Stimulated activated CD4-positive, alpha-beta T cell treated with anti-CD3 and anti-CD28 coated beads, Interleukin-1b, Interleukin-23, amount 100 ng/mL, for 1 hour (primary cell): ENCODE data around the gene SLC25A24.
"Not testable (repeated sequence)": the region's sequence is repeated elsewhere in the genome, so short reads cannot be mapped to it uniquely, and the experiment has no call there.

Experiments used
- DNase-seq, 2 donors: peaks; one replicate each; pipeline ENCODE4 v3.0.0-alpha.2; 2020; ENCODE audit warnings: low read depth in 2 of 2

Gene SLC25A24

GRCh38 chr1:108199201-108199691 lies 897 bp downstream of the SLC25A24 start:
- DNase-seq, result no peak

GRCh38 chr1:108194051-108194450 lies 6.1 kb downstream of the SLC25A24 start:
- DNase-seq, result no peak

- no peak for DNase-seq
Measured at GRCh38 chr1:108193333-108193732, 6.8 kb downstream of the SLC25A24 start.

- DNase-seq, result no peak
Measured at GRCh38 chr1:108192581-108192980, 7.6 kb downstream of the SLC25A24 start.

- DNase-seq, result no peak
Measured at GRCh38 chr1:108190686-108191416, 9.3 kb downstream of the SLC25A24 start.

GRCh38 chr1:108190001-108190634 lies 10.0 kb downstream of the SLC25A24 start:
- no peak for DNase-seq

GRCh38 chr1:108188801-108189200 lies 11.3 kb downstream of the SLC25A24 start:
- DNase-seq, result no peak

GRCh38 chr1:108182959-108183700 lies 17.0 kb downstream of the SLC25A24 start:
- no peak for DNase-seq

- no peak for DNase-seq
Measured at GRCh38 chr1:108179018-108179417, 21.1 kb downstream of the SLC25A24 start.

- DNase-seq, result not testable (repeated sequence)
Measured at GRCh38 chr1:108162409-108162808, 37.7 kb downstream of the SLC25A24 start.

GRCh38 chr1:108159951-108160350 lies 40.2 kb downstream of the SLC25A24 start:
- not testable (repeated sequence) for DNase-seq

- no peak for DNase-seq
Measured at GRCh38 chr1:108158893-108159453, 41.2 kb downstream of the SLC25A24 start.

GRCh38 chr1:108154314-108154713 lies 45.8 kb downstream of the SLC25A24 start:
- DNase-seq, result no peak

GRCh38 chr1:108152782-108153222 lies 47.3 kb downstream of the SLC25A24 start:
- DNase-seq, result no peak

GRCh38 chr1:108151548-108151947 lies 48.6 kb downstream of the SLC25A24 start:
- no peak for DNase-seq

GRCh38 chr1:108149796-108150467 lies 50.2 kb downstream of the SLC25A24 start:
- no peak for DNase-seq

GRCh38 chr1:108144569-108144968 lies 55.6 kb downstream of the SLC25A24 start:
- DNase-seq, result not testable (repeated sequence)

GRCh38 chr1:108142773-108143394 lies 57.3 kb downstream of the SLC25A24 start:
- no peak for DNase-seq

- no peak for DNase-seq
Measured at GRCh38 chr1:108142258-108142657, 57.9 kb downstream of the SLC25A24 start.

GRCh38 chr1:108141621-108142020 lies 58.5 kb downstream of the SLC25A24 start:
- no peak for DNase-seq

- no peak for DNase-seq
Measured at GRCh38 chr1:108140936-108141335, 59.2 kb downstream of the SLC25A24 start.
